Activated naive CD4-positive, alpha-beta T cell (primary cell): ENCODE results near the gene SEC61B.
"Not testable (repeated sequence)": the region's sequence is repeated elsewhere in the genome, so short reads cannot be mapped to it uniquely, and the experiment has no call there.

Source experiments
- DNase-seq, 4 experiments: peaks; one replicate each; lab custom pipeline; 2025; lab: John Stamatoyannopoulos, UW

SEC61B gene

DNA sequence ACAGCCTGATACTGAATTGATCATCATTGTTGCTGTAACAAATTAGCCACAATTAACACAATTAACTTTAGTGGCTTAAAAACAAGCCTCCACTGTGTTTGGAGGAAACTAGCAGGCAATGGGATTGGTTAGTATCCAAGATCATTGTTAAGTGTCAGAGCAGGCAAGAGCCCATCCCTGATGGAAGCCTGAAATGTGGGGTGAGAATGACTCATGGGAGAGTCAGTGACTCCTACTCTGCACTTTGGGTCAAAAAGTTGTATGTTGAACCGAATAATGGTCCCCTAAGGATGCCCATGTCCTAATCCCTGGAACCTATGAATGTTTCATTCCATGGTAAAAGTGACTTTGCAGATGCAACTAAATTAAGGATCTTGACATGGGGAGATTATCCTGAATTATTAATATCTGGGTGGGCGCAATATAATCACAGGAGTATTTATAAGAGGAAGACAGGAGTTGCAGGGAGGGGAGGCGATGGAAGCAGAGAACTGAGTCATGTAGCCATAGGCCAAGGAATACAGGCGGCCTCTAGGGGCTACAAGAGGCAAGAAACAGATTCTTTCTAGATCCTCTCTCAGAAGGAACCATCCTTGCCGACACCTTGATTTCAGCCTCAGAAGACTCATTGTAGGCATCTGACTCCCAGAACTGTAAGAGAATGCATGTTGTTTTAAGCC lies 29.2 kb upstream of the SEC61B start:
- DNase-seq: no peak

DNA sequence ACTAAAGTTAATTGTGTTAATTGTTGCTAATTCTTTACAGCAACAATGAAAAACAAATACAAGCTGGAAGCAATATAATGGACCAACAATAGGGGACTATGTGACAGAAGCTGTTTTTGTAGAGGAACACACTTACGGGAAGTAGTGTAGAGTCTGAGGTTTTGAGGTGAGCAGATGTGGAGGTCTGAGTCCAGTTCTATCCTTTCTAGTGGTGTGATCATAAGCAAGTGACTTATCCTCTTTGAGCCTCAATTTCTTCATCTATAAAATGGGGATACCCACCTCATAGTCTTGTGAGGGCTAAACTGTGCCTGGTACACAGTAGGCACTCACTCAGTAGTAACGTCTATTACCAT lies 28.6 kb upstream of the SEC61B start:
- no peak for DNase-seq

DNA sequence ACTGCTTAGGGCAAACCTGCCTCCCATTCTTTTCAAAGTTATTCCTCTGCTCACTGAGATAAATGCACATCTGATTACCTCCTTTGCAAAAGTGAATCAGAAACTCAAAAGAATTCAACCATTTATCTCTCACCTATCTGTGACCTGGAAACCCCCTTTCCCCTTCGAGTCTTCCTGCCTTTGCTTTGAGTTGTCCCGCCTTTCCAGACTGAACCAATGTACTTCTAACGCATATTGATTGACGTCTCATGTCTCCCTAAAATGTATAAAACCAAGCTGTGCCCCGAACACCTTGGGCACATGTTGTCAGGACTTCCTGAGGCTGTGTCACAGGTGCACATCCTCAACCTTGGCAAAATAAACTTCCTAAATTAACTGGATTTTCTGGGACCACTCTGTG lies 25.6 kb upstream of the SEC61B start:
- not testable (repeated sequence) for DNase-seq

DNA sequence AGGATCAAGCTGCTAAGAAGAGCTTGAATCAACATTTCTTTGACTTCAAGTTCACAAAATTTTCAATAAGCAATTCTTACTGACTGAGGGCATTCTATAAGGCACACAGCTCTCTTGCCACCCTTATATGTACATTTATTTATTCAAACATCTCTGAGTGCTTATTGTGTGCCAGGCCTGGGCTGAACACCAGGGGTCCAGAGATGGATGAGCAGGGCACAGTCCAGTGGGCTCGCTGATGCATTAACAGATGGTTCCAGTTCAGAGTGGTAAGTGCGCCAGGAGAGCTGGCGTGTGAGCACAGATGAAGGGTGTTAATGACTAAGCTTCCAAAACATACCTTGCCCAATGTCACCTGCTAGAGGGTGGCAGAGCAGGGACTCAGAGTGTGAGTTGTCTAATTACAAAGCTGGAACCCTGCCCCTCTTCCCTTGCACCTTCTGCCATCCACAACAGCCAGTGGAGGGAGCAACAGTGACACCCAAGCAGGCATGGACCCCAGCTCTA lies 24.9 kb upstream of the SEC61B start:
- DNase-seq: no peak

DNA sequence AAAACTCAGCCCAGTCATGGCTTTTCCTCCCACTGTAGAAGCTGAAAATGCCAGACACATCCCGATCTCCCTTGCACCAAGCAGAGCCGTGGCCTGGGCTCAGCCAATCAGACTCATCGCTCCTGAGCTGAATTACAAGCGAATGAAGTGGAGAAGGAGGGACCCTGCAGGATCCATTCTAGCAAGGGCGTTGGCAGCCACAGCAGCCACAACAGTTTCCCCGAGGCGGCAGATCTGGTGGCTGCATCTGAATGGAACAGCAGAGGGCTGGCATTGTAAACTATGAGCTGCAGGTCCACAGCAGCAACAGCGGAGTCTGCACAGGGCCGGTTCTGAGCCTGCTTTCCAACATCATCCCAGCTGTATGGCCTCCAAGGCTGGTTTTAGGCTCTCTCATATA lies 24.1 kb upstream of the SEC61B start:
- no peak for DNase-seq

DNA sequence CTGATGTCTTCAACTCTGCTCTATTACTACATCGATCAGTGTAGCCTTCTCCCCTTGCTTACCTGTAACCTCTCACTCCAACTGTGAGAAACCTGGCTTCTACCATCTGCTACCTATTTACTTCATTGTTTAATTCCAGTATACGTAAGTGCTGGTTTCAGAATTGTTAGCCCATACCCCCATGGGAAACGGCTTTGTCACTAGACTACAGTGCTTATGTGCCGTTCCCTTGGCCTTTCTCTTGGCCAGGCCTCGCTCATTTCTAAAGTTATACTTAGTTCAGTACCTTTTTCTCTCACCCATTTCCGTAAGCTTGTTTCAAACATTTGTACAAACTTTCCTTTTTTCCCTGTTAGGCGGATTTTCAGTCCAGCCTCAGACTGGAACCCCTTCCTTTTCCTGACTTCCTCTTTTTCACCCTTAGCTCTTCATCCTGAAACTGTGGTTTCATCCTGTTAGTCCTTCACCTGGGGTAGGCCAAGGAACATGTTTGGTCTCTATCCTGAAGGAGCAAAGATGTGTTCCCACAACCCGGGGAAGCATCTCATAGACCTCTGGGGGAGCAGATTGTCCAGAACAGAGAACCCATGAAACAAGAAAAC lies 22.0 kb upstream of the SEC61B start:
- no peak for DNase-seq

DNA sequence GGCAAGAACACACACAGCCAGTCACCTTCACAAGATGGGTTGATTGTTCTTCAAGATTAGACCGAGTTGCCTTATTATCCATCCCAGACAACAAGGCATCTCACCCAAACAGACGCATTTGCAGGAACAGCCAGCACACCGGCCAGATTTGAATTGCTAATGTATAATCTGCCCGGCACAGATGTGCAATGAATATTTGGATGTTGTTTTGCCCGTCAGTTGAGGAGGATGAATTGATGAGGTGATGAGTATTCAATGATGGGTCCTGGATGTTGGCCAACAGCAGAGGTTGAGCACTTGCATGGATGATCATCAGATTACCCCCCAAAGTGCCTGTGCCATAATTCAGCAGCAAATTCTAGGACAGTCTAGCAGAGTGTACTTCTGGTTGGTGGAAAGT lies 20.5 kb upstream of the SEC61B start:
- DNase-seq: no peak

DNA sequence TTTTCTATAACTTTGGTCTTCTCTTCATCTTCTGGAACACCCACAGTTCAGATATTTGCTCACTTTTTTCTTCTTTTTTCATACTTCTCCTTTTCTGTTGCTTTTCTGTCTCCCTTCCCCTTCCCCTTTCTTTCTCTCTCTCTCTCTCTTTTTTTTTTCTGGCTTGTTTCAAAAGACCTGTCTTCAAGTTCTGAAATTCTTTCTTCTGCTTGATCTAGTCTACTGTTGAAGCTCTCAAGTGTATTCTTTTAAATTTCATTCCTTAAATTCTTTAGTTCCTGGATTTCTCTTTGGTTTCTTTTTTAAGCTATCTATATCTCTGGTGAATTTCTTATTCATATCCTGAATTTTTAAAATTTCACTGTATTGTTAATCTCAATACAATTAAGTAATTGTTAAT lies 11.5 kb upstream of the SEC61B start:
- no peak for DNase-seq

DNA sequence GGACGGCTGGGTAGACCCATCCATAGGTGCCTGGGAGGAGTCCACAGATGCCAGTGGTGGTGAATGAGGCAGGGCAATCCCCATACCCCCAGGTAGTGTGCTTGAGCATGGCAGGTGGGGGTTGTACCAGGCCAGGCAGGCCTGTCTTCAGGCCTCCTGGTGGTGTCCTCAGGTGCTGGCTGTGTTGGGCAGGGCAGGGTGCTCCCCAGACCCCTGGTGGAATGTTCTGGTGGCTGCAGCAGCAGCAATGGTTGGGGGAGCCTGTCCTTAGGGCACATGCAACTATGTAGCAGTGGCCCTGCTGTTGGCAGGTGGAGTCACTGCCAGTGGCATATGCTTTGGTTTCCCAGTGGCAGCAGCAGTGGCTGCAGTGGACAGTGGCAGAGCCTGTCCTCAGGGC lies 10.3 kb upstream of the SEC61B start:
- DNase-seq: no peak

DNA sequence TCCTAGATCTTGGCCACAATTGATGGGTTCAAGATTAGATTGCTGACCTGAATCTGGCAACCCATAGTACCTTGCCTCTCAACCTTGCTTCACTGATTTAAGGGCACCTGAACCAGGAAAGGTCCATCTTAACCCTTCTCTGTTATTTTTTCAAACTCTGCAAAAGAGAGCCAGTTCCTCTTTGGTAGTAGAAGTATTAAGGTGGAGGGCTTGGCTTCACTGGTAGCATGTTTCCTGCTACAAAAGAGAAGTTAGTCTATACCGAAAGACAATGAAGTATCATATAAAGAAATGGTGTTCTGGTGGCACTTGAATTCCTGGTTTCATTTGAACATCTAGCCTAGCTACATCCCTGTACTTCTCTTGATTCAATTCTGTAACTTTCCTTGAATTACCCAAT lies 8.9 kb upstream of the SEC61B start:
- no peak for DNase-seq

DNA sequence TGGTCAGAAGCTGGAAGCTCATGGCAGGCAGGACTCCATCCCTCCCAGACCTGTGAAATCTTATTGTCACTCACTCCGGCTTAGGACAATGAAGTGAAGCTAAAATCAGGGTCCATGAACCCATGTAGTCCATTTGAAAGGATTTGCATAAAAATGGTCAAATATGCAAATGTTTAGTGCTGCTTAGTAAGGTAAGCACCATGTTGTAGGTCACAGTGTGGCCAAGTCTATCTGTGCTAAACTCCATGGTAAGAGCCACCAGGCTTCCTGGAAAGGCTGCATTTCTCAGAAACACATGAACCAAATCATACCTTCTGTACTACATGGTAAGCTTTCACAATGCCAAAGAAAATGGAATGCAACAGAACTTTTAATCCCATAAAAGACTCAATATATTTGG lies 6.0 kb upstream of the SEC61B start:
- no peak for DNase-seq

DNA sequence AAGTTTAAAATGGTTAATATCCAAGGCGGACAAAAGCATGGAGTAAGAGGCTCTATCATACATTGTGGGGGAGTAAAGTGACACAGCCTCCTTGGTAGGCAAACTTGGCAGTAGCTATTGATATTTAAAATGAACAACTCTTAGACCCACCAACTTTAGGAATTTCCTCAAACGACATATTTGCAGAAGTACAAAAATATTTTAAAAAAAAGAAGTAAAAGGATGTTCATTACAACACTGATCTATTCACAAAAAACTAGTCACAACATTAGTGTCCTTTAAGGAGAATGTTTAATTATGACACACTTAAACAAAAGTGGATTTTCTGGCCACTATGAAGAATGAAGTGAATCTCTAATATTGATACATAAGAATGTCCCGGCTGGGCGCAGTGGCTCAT lies 2.1 kb upstream of the SEC61B start:
- no peak for DNase-seq

DNA sequence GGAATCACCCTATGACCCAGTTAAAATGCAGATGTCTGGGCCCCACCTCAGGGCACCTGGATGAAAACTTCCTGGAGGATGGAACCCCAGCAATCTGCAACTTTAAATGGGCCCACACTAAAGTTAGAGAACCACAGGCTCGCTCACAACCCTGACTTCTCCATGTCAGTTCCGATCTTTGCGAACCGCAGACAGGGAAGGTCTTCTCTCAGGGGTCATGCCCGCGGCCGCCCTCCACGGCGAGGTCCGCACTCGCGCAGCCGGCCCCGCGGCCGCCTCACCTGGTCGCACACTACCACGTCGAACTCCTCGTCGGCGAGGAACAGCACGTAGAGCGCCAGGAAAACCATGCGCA lies 839 bp upstream of the SEC61B start:
- DNase-seq: no peak

DNA sequence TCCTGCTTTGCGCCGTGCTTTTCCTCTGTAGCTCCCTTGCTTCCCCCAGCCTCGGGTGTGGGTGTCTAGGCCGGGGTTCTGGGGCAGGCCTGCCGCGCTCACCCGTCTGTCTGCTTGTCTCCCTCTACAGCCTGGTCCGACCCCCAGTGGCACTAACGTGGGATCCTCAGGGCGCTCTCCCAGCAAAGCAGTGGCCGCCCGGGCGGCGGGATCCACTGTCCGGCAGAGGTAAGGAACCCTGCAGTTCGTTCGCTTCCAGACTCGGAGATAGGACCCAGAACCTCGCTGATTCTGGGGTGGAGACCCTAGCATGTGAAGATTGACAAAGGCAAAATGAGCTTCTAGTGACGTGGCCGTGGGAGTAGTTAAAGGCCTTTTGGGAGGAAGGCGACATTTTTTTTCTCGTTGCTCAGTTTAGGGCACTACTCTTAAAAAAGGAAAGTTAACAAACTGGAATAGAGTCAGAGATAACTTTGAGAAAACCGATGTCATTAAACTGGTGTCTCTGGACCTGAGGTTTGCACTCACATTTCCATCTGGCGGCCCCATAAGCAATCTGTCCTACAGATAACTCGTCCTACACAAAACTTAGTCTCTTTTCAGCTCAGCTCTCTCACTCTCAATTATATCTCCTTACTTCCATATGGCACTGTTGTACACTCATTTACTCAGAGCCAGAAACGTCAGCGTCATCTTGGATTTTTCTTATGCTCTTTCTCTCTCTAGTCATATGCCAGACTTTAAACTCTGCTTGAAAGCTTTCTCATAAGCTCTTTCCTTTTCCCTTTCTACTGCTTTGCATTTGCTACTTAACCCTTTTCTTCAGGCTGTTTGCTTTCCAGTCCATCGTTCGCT lies 561 bp downstream of the SEC61B start:
- DNase-seq: no peak

DNA sequence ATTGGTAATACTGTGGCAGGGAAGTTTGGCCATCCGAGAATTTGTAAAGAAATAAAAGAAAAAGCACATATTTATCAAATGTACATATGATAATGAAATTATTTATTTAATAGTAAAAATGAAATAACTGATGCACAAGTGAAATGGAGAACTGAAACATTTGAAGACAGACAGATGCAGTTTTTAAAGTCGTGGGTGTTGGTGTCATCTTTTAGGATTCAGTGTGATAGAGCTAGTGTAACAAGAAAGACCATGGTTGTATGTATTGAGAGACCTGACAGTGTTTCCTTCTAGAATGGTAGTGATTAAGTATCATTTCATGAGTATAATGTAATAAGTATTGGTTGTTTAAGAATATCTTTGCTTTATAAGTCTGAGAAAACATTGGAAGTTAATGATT lies 2.4 kb downstream of the SEC61B start:
- no peak for DNase-seq

DNA sequence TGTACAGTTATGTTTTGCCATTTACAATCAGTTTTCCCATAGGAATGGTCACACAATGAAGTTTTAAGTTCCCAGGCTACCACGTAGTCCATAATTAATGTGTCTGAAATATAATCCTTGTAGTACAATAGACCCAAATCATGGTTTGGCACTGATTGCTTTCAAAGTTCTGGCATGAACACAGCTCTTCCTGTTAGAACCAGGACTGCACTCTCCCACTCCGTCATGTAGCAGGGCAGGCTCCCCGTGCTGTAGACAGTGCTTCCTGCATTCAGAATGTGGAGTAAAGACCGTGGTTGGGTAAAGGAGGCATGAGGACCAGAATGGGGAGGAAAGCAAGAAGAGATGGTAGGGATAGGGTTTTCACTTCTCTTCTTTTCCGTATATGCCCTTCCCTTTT lies 4.0 kb downstream of the SEC61B start:
- no peak for DNase-seq

DNA sequence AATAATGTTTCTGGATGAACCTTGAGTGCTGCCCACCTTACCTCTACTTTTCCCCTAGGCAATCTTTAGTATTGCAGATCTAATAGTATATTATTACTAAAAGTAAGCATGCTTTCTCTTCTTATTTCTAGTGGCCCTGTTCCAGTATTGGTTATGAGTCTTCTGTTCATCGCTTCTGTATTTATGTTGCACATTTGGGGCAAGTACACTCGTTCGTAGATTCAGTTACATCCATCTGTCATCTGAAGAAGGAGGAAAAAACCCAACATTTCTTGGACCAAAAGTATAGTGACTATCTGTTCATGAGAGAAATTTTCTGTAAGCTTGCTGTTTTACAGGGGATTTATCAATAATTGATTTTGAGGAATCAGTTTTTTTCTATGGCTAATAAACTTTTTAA lies 8.1 kb downstream of the SEC61B start:
- DNase-seq: no peak

DNA sequence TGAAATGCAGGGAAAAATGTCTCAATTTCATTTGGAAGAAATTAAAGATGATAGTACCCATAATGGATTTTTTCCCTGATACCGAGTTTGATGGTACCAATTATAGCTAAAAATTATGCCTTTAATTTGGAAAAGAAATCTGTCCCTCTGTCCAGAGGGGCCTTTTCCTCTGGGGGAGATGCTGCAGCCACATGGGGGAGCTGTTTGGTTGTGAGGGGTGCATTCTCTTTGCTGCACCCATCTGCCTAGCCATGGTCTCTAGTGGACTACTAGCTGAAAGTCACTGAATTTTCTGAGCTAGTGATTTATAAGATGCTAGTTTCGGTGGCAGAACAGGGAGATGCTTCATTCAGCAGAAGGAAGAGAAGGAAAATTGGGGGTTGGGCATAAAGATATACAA lies 9.6 kb downstream of the SEC61B start:
- DNase-seq: no peak

DNA sequence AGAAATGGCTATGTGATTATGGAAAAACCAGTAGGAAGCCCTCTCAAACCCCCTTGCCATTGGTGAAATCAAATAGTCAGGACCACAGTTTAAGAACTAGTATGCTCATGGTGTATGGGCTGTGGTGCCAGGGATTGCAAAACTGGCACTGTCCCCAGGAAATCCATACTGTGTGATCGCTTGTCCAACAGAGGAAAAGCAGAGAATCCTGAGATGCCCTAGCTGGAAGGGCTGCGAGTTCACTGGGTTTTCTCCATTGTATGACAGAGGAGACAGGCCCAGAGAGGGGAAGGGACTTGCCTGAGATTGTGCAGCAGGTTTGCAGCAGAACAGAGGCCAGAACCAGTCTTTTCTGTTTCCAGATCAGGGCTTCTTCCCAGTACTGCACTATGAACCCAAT lies 12.5 kb downstream of the SEC61B start:
- no peak for DNase-seq

DNA sequence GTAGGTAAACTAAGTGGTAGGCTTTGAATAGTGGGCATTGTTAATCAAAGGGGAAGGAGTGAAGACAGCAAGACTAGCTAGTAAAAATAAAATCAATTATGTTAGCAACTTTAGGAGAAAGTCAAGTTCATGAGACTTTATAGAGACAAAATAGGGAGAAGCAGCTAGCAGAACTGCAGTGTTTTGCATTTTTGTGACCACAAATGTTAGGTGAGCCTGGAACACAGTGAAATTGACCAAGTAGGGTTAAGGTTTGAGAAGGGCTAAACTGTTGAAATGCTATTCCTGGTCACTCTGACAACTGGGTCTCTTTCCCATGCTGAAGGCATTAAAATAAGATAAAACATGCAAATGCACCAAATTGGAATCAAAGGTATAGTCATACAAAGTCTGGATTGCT lies 13.0 kb downstream of the SEC61B start:
- no peak for DNase-seq

DNA sequence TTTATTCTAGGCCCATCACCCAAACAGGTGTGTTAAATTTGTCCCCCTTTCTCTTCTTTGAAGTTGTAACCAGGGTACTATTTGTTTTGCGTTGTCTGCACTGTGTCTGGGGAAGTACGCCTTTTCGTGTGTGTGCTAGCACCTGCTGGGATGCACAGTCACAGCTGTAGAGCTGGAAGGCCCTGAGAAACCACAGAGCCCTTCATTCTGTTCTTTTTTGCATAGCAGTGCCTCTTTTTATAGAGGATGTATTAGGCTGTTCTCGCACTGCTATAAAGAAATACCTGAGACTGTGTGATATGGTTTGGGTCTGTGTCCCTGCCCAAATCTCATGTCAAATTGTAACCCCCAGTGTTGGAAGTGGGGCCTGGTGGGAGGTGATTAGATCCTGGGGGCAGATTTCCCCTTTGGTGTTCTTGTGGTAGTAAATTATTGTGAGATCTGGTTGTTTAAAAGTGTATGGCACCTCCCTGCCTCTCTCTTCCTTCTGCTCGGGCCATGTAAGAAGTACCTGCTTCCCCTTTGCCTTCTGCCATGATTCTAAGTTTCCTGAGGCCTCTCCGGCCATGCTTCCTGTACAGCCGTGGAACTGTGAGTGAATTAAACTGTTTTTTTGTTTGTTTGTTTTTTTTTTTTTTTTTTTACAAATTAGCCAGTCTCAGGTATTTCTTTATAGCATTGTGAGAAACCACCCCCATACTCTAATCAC lies 14.0 kb downstream of the SEC61B start:
- no peak for DNase-seq

DNA sequence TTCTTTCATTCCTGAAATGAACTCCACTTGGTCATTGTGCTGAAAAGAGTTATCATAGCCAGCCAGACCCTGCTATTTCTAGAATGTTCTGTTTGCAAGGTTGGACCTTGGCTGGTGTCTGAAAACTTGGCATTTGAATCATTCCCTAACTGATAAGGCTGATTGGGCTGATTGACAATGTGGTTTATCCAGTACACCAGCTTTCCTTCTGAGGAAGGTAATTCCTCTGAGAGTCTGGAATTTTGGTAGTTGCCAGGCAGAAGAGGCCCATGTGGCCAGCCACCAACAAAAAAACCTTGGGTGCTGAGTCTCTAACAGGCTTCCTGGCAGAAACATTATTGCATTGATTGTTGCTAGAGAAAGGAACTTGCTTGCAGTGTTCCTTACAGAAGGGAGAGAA lies 15.3 kb downstream of the SEC61B start:
- no peak for DNase-seq

DNA sequence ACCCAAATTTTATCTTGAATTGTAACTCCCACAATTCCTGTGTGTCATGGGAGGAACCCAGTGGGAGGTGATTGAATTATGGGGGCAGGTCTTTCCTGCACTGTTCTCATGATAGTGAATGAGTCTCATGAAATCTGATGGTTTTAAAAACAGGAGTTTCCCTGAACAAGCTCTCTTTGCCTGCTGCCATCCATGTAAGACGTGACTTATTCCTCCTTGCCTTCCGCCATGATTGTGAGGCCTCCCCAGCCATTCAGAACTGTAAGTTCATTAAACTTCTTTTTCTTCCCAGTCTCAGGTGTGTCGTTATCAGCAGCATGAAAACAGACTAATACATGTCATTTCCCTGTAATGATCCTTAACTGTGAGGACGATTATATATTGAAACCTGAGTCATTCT lies 15.8 kb downstream of the SEC61B start:
- DNase-seq: not testable (repeated sequence)
